H1 (cell line): ENCODE data around the gene RHOU. TPM values are rescaled to one million over a fixed set of nuclear protein-coding genes. Genes with fewer than 3 reads are reported as not detected.

Experiments
- CTCF ChIA-PET: fragments of 300-600 bp; sonication (Branson Sonifier 250); formaldehyde crosslinking; loops from one replicate; lab custom pipeline; 2021; ENCODE audit not compliant: partially characterized antibody; lab: Charles Lee
- POLR2A ChIA-PET: fragments of 300-600 bp; sonication (Branson Sonifier 250); formaldehyde crosslinking; loops from one replicate; lab custom pipeline; 2021; ENCODE audit warnings: inconsistent platforms; ENCODE audit not compliant: partially characterized antibody; lab: Charles Lee
- DNase-seq, 2 experiments: peaks; one replicate each; pipeline versions ENCODE4 v3.0.0 to v3.0.0-alpha.2; 2010 to 2022; ENCODE audit warnings: low spot score in 2 of 2, low read depth in 1 of 2, mixed read lengths in 1 of 2
- FAIRE-seq: peaks from 2 replicates; lab custom pipeline; 2011; peaks lifted over from hg19 to GRCh38; lab: Jason Lieb, UNC
- H2AFZ ChIP-seq: 2 replicates; pipeline ENCODE4 v1.8.1; 2012; ENCODE audit warnings: low read length, inconsistent platforms
- H2AK5ac ChIP-seq: 2 replicates; pipeline ENCODE4 v1.6.1; 2013; ENCODE audit warnings: low read depth, low read length
- H2BK120ac ChIP-seq: replicated peaks from 2 replicates; pipeline ENCODE3; 2013; ENCODE audit warnings: low read depth, low read length, inconsistent platforms
- H2BK12ac ChIP-seq: 2 replicates; pipeline ENCODE4 v1.6.1; 2013; ENCODE audit warnings: low read depth, low read length
- H2BK15ac ChIP-seq: 2 replicates; pipeline ENCODE4 v1.6.1; 2013; ENCODE audit warnings: low read length
- H2BK20ac ChIP-seq: 2 replicates; pipeline ENCODE4 v1.6.1; 2013; ENCODE audit warnings: low read length
- H2BK5ac ChIP-seq: 2 replicates; pipeline ENCODE4 v1.6.1; 2013; ENCODE audit warnings: low read depth, low read length
- H3K14ac ChIP-seq: 2 replicates; pipeline ENCODE4 v1.6.1; 2013; ENCODE audit warnings: inconsistent platforms; ENCODE audit not compliant: insufficient read length
- H3K18ac ChIP-seq: 2 replicates; pipeline ENCODE4 v1.6.1; 2013; ENCODE audit warnings: low read length; ENCODE audit errors: extremely low read depth
- H3K23ac ChIP-seq: 2 replicates; pipeline ENCODE4 v1.6.1; 2013; ENCODE audit warnings: inconsistent platforms; ENCODE audit not compliant: insufficient read length
- H3K23me2 ChIP-seq: 2 replicates; pipeline ENCODE4 v1.6.1; 2013; ENCODE audit warnings: low read depth, low read length
- H3K27ac ChIP-seq: 2 replicates; pipeline ENCODE4 v1.6.1; 2011; ENCODE audit warnings: low read depth, low read length, inconsistent platforms
- H3K27me3 ChIP-seq, 4 experiments: replicated peaks in 1 of 4; 1 replicate in 1 of 4; 2 replicates in 3 of 4; pipeline versions ENCODE4 v1.6.1 to v1.8.1; 2011 to 2013; ENCODE audit warnings: low read length in 3 of 4, mild to moderate bottlenecking in 3 of 4, inconsistent platforms in 2 of 4, mixed read lengths in 2 of 4, moderate library complexity in 1 of 4; ENCODE audit not compliant: control insufficient read depth in 3 of 4, insufficient read depth in 3 of 4; ENCODE audit errors: extremely low read depth in 1 of 4
- H3K36me3 ChIP-seq, 4 experiments: 2 replicates each; pipeline versions ENCODE4 v1.6.1 to v1.8.1; 2011 to 2013; ENCODE audit warnings: mild to moderate bottlenecking in 4 of 4, low read length in 3 of 4, moderate library complexity in 2 of 4, control low read depth in 1 of 4, inconsistent platforms in 1 of 4; ENCODE audit not compliant: insufficient read depth in 4 of 4, control insufficient read depth in 2 of 4
- H3K4ac ChIP-seq: replicated peaks from 2 replicates; pipeline ENCODE3; 2013; ENCODE audit warnings: low read length, low read depth, mixed read lengths, inconsistent platforms; ENCODE audit not compliant: insufficient read length
- H3K4me1 ChIP-seq, 4 experiments: replicated peaks in 1 of 4; 1 replicate in 1 of 4; 2 replicates in 3 of 4; pipeline versions ENCODE4 v1.6.1 to v1.8.1; 2011 to 2013; ENCODE audit warnings: low read length in 3 of 4, inconsistent platforms in 2 of 4, mixed read lengths in 1 of 4; ENCODE audit not compliant: insufficient read depth in 4 of 4, control insufficient read depth in 3 of 4
- H3K4me2 ChIP-seq, 2 experiments: 2 replicates each; pipeline versions ENCODE4 v1.6.1 to v1.8.1; 2011 to 2013; ENCODE audit warnings: low read depth in 2 of 2, low read length in 2 of 2, control low read depth in 1 of 2, inconsistent platforms in 1 of 2, mild to moderate bottlenecking in 1 of 2; ENCODE audit not compliant: insufficient read depth in 1 of 2
- H3K4me3 ChIP-seq, 4 experiments: fragments of 200-600, 300-600 bp in 1 of 4; sonication (generic), shearing (Covaris generic), sonication (Bioruptor Twin) in 1 of 4; 2 replicates each; pipeline versions ENCODE4 v1.5.1 to v1.8.1; 2011 to 2016; ENCODE audit warnings: low read length in 4 of 4, low read depth in 3 of 4, control low read depth in 2 of 4, inconsistent platforms in 2 of 4, mild to moderate bottlenecking in 2 of 4, mixed read lengths in 1 of 4, moderate library complexity in 1 of 4; ENCODE audit not compliant: insufficient read depth in 2 of 4; ENCODE audit errors: extremely low read depth in 1 of 4
- H3K56ac ChIP-seq: replicated peaks from 2 replicates; pipeline ENCODE3; 2013; ENCODE audit warnings: low read depth, mild to moderate bottlenecking, mixed read lengths, low read length, inconsistent platforms; ENCODE audit not compliant: insufficient read length
- H3K79me1 ChIP-seq: 2 replicates; pipeline ENCODE4 v1.6.1; 2013; ENCODE audit warnings: low read depth, low read length, control low read depth
- H3K79me2 ChIP-seq, 2 experiments: 2 replicates each; pipeline versions ENCODE4 v1.6.1 to v1.8.1; 2012 to 2013; ENCODE audit warnings: low read length in 2 of 2, mild to moderate bottlenecking in 2 of 2, inconsistent platforms in 1 of 2; ENCODE audit not compliant: insufficient read depth in 2 of 2, control insufficient read depth in 1 of 2
- H3K9ac ChIP-seq, 4 experiments: replicated peaks in 1 of 4; 1 replicate in 1 of 4; 2 replicates in 3 of 4; pipeline versions ENCODE4 v1.6.1 to v1.8.1; 2011 to 2013; ENCODE audit warnings: low read depth in 3 of 4, low read length in 3 of 4, control low read depth in 2 of 4, mild to moderate bottlenecking in 2 of 4, moderate library complexity in 2 of 4, inconsistent platforms in 1 of 4; ENCODE audit errors: extremely low read depth in 1 of 4
- H3K9me3 ChIP-seq, 2 experiments: 2 replicates each; pipeline versions ENCODE4 v1.6.1 to v1.8.1; 2012 to 2013; ENCODE audit warnings: mild to moderate bottlenecking in 2 of 2, moderate library complexity in 2 of 2, control low read depth in 1 of 2, inconsistent platforms in 1 of 2, low read depth in 1 of 2, low read length in 1 of 2, mixed read lengths in 1 of 2; ENCODE audit not compliant: insufficient read depth in 2 of 2
- H4K20me1 ChIP-seq, 2 experiments: replicated peaks in 1 of 2; 2 replicates each; pipeline versions ENCODE3 to v1.8.1; 2011 to 2013; ENCODE audit warnings: inconsistent platforms in 2 of 2, low read length in 2 of 2, mild to moderate bottlenecking in 1 of 2; ENCODE audit not compliant: insufficient read depth in 2 of 2, control insufficient read depth in 1 of 2
- H4K5ac ChIP-seq: 2 replicates; pipeline ENCODE4 v1.6.1; 2013; ENCODE audit warnings: low read length, low read depth, mixed read lengths, inconsistent platforms; ENCODE audit not compliant: insufficient read length
- H4K8ac ChIP-seq: 2 replicates; pipeline ENCODE4 v1.8.0; 2013; ENCODE audit warnings: mild to moderate bottlenecking, moderate library complexity, low read length, inconsistent platforms; ENCODE audit not compliant: insufficient read depth; ENCODE audit errors: extremely low read depth
- H4K91ac ChIP-seq: replicated peaks from 2 replicates; pipeline ENCODE3; 2013; ENCODE audit warnings: low read length, mixed read lengths, inconsistent platforms; ENCODE audit not compliant: insufficient read length
- HDAC6 ChIP-seq: IDR thresholded peaks from one replicate; pipeline ENCODE4 v1.7.1; 2012; ENCODE audit warnings: low read depth, mild to moderate bottlenecking, inconsistent platforms, low read length, moderate library complexity
- NRF1 ChIP-seq: IDR thresholded peaks from 2 replicates; pipeline ENCODE4 v1.6.1; 2011; ENCODE audit warnings: mild to moderate bottlenecking, low read depth, low read length, improper control_type of control experiment
- WGBS, 2 experiments: shearing (Covaris generic) in 1 of 2; methylation state at CpG; one replicate each; pipeline versions ENCODE4 v1.1.6 to v1.1.7; 2013 to 2015; ENCODE audit warnings: low lambda C conversion rate in 2 of 2, mixed read lengths in 2 of 2, inconsistent platforms in 1 of 2, low coverage in 1 of 2, missing lambda C conversion rate in 1 of 2; ENCODE audit not compliant: insufficient replicate concordance in 2 of 2, insufficient coverage in 1 of 2, insufficient read length in 1 of 2; ENCODE audit errors: extremely low coverage in 1 of 2, missing lambda C conversion rate in 1 of 2; 5-methylcytosine and 5-hydroxymethylcytosine counted together
- polyA plus RNA-seq, 7 experiments: library from polyadenylated mRNA; depleted of rRNA in 3 of 7; stranded (reverse) in 5 of 7; unstranded in 2 of 7; fragments of >200 nt in 5 of 7; fragments of 200-250 nt in 2 of 7; gene quantifications; 1 replicate in 5 of 7; 2 replicates in 1 of 7; 4 replicates in 1 of 7; pipeline versions ENCODE4 v1.2.1 to v1.2.3, GENCODE V29; 2011 to 2013; ENCODE audit warnings: missing spikeins in 2 of 7, mixed read lengths in 2 of 7
- total RNA-seq: library from RNA; stranded (reverse); fragmentation: NEBNext Ultra II Directional; extraction: Animal tissue kit (Norgen Biotek cat#: 25700); gene quantifications from 2 replicates; pipeline ENCODE4 v1.2.1, GENCODE V29; 2021

The RHOU gene
- total and polyA plus RNA-seq, 2 of the 8 experiments (the other 6 are each of a cell fraction or from before 2014, with no cell fraction given) = 3.0 to 3.4 TPM

- no peak overlapping the region for H3K4ac ChIP-seq
- CTCF ChIA-PET = interaction anchor here (1.4 to 3.5 kb wide), 3 partner anchors 9 to 483 kb away, joined by 3 to 10 read pairs (median 4); partner anchors contain the start of gene RHOU
- POLR2A ChIA-PET = no interaction called here
- no peak overlapping the region for H3K27ac ChIP-seq
- H3K23ac ChIP-seq = no peak overlapping the region
- WGBS, 2 experiments = 92% methylated on average over 6 of the region's 6 CpGs; no CpG with 5 or more reads in 1 of the 2 experiments
- H4K20me1 ChIP-seq = peaks cover 0 to 4% of the 10 kb centered on the region in 2 experiments
- no peak overlapping the region for H4K5ac ChIP-seq
- H2BK12ac ChIP-seq = no peak overlapping the region
- no peak for FAIRE-seq
- no peak overlapping the region for H2BK5ac ChIP-seq
- H3K27me3 ChIP-seq = no peaks in the 10 kb centered on the region
- H3K79me2 ChIP-seq = no peaks in the 10 kb centered on the region; a peak in 1 of 4 replicates
- no peaks in the 10 kb centered on the region for H3K4me1 ChIP-seq
- H2AK5ac ChIP-seq = no peak overlapping the region
- H2BK120ac ChIP-seq = no peak overlapping the region
- peaks cover 0 to 17% (median 8%) of the 10 kb centered on the region in 4 experiments; a peak in 4 of 8 replicates for H3K36me3 ChIP-seq
- H2BK15ac ChIP-seq = no peak overlapping the region
- H2BK20ac ChIP-seq = no peak overlapping the region
- H4K8ac ChIP-seq = no peak overlapping the region
- H3K79me1 ChIP-seq = peaks cover 2% of the 10 kb centered on the region; the same call in 1 of the 2 replicates
- no peak overlapping the region for H3K4me3 ChIP-seq
- no peak overlapping the region for H2AFZ ChIP-seq
- H3K18ac ChIP-seq = no peak overlapping the region
- no peak overlapping the region for H3K14ac ChIP-seq
- no peak for DNase-seq
- H3K9me3 ChIP-seq = no peaks in the 10 kb centered on the region
- no peak overlapping the region for H3K4me2 ChIP-seq
- H3K56ac ChIP-seq = no peak overlapping the region
- H3K9ac ChIP-seq = no peak overlapping the region
- no peak overlapping the region for H4K91ac ChIP-seq
- TF ChIP-seq HDAC6 (no peak), NRF1 (no peak)
- H3K23me2 ChIP-seq = no peaks in the 10 kb centered on the region
Observed at GRCh38 chr1:228744356-228744755, 9.1 kb downstream of the RHOU start.
